Omental fat pad (tissue), 4 donors: Measurements from ENCODE around the gene OTUB1. TPM values are rescaled to one million over a fixed set of nuclear protein-coding genes. Genes with fewer than 3 reads are reported as not detected.

Experiments
- ATAC-seq: fragments of 150-250 bp; one replicate; pipeline ENCODE4 v1.9.1; 2016; ENCODE audit warnings: mild to moderate bottlenecking, moderate library complexity; ENCODE audit not compliant: low FRiP score
- DNase-seq: peaks from one replicate; pipeline ENCODE4 v3.0.0-alpha.2; 2019; ENCODE audit warnings: low spot score
- total RNA-seq, 4 donors: library from RNA; depleted of rRNA; stranded (reverse); fragments of >200 nt; gene quantifications; one replicate each; pipeline ENCODE4 v1.1.0, GENCODE V29; 2016
- TF ChIP-seq, protein P1 (sequence below), 3 donors: fragments of 450-650 bp; IDR thresholded peaks; one replicate each; pipeline ENCODE4 v1.5.1; 2016 to 2017; ENCODE audit warnings: antibody characterized with exemption in 3 of 3, mild to moderate bottlenecking in 3 of 3, moderate library complexity in 2 of 3

Gene OTUB1
- total RNA-seq, 4 donors from 2014 or later = 44.4 to 59.2 (median 52.5) TPM

DNA sequence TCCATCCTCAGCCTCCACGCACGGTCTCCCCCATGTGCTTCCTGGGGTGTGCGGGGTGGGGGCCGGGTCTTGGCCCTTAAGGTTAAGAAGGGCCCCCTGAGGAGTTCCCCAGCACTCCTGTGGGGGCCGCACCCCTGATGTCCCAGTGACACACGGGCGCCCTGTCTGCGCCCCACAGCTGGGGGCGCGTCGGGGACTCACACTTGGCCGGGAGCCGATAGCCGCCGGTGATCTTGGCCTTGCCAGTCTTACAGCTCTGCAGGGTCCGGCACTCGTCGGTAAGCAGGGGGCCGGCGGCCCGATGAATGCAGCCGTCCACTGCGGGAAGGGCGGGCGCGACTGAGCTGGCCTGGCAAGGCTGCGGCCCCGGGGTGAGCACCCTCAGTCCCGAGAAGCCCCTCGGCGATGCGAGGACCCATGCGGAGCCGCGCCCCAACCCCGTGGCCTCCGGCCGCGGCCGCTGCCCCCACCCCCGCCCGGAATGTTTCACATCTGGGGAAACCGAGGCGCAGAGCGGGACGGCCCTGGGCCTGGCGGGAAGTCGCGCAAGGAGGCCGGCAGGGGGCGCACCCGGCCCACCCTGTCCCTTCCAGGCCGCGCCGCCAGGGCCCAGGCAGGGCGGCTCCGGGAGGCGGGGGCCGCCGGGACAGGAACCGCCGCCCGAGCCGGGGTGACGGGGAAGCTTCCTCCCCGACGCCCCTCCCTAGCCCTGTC lies 13.9 kb downstream of the OTUB1 start:
- DNase-seq = no peak
- ATAC-seq = peak; percentile 74
- TF ChIP-seq, protein P1, sequence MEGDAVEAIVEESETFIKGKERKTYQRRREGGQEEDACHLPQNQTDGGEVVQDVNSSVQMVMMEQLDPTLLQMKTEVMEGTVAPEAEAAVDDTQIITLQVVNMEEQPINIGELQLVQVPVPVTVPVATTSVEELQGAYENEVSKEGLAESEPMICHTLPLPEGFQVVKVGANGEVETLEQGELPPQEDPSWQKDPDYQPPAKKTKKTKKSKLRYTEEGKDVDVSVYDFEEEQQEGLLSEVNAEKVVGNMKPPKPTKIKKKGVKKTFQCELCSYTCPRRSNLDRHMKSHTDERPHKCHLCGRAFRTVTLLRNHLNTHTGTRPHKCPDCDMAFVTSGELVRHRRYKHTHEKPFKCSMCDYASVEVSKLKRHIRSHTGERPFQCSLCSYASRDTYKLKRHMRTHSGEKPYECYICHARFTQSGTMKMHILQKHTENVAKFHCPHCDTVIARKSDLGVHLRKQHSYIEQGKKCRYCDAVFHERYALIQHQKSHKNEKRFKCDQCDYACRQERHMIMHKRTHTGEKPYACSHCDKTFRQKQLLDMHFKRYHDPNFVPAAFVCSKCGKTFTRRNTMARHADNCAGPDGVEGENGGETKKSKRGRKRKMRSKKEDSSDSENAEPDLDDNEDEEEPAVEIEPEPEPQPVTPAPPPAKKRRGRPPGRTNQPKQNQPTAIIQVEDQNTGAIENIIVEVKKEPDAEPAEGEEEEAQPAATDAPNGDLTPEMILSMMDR (IDR thresholded peaks at IDR 0.05) = peak in 2 of 3 donors; percentile 77 to 89

DNA sequence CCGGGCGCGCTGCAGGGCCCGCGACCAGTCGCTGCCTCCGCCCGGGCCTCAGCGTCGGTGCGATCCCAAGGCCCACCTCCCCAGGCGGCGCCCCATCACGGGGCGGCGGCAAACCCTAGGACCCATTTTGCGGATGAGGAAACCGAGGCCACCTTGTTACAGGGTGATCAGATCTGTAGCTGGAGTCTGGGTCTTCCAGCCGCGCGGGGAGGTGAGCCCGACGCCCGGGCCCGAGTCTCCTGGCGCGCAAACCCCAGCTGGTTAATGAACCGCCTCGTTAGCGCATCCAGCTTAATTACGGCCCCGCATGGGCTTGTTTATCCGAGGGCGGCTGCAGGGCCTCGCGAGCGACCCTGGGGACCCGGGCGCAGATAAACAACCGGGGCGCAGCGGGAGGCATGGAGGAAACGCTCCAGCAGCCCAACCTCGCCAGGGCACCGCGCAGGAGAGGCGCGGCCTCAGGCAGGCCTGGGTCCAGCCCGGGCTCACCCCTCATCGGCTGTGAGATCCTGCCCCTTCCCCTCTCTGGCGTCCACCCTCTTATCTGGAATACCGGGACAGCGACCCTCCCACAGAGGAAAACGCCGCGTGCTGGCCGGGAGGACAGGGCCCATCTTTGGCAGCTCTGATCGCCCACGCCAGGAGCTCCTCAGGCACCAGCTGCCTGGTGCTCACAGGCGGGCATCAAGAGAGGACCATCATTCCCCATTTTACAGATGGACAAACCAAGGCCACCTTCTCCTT lies 14.7 kb downstream of the OTUB1 start:
- DNase-seq (no peak), ATAC-seq (no peak)
- TF ChIP-seq, protein P1 (IDR thresholded peaks at IDR 0.05) = no peak

DNA sequence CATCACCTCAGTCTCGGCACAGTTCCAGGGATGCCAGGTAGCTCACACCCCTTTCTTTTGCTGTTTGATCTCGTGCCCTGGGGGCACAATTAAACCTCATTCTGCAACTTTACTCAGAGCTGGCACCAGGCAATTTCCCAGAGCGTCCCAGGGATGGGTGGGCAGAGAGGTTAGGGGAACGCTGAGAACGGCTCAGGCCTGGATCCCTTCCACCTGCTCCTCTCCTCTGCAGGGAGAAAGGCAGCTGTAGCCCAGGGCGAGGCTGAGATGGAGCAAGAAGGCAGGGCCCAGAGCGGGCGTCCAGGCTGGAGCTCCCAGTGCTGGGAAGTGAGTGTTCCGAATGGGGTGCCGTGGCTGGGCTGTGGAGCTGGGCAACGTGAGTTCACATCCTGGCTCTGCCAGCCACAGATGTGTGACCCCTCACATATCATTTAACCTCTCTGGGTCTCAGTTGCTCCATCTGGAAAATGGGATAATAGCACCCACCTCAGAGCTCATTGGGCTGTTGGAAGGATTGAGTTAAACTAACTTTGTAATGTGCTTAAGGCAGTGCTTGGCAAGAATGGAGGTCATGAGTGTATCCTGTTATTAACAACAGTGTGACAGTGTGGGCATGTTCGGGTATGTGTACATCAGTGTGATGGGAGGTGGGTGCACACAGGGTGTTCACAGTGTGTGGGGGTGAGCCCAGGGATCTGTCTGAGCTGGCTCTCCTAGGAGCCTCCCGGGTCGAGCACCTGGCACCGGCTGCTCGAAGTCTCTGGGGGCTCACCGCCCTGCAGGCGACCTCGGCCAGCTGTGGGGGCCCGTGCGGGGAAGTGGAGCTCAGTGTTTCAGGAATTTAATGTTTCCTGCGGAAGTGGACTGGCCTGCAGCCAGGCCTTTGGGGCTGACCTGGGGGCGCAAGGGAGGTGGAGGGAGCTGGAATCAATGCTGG lies 15.5 kb downstream of the OTUB1 start:
- no peak for DNase-seq
- ATAC-seq = no peak
- TF ChIP-seq, protein P1 (IDR thresholded peaks at IDR 0.05) = no peak

DNA sequence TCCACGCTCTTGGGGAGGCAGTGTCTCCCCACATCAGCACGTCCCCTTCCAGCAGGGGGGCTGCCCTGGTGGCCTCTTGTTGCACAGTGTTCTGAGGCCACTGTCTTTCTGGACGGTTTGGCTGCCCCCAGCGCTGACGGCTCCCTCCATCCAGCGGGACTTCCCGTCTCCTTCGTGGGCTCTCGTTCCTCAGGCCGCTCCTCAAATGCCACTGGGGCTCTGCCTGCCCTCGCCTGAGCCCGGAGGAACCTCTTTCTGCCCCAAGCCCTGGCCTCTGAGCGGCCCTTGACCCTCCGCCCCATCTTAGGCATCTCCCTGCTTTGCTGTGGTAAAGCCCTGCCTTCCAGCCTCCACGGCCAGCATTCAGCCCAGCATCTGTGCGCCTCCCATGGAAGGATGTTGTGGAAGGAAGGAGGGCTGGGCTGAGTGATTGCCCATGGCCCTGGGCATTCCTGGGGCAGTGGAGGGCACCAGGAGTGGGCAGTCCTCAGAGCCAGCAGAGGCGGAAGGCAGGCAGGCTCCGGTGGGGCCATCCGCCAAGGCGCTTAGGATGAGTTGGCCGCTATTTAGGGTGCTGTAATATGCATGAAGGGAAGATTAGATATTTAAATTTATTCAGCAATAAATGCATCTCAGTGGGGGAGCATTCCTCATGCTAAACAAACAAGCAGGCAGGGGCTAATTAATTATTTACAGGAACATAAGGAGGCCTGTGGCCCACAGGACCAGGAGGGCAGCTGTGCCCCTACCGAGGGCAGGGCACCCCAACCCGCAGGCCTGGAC lies 17.8 kb downstream of the OTUB1 start:
- ATAC-seq = no peak
- TF ChIP-seq, protein P1 (IDR thresholded peaks at IDR 0.05) = no peak
- DNase-seq = no peak

GRCh38 chr11:64004590-64004984 lies 18.3 kb downstream of the OTUB1 start:
- DNase-seq (no peak), ATAC-seq (no peak)
- TF ChIP-seq, protein P1 (IDR thresholded peaks at IDR 0.05) = no peak

DNA sequence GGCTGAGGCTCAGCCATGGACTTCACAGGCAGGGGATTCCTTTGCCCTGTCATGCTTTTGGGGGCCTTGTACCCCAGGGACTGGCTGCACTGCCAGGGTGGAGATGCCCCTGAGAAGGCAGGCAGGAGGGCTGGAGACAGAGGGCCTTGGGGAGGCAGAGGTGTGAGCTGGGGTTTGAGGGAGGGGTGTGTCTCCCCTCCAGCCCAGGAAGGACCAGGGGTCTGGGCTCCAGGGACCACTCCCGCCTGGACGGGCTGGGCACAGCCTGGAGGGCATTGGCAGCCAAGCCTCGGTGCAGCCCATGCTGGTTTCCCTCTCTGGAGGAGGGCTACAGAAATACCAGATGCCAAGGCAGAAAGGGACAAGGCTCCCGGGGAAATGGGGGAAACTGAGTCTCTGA lies 19.5 kb downstream of the OTUB1 start:
- DNase-seq (no peak), ATAC-seq (no peak)

More for the DNA sequence above, 19.5 kb downstream of the OTUB1 start:
- TF ChIP-seq, protein P1 (IDR thresholded peaks at IDR 0.05) = no peak
